ENCODE measurements around the gene HSPH1.

Gene HSPH1

GRCh38 chr13:31096654-31097302 lies 64.9 kb downstream of the HSPH1 start:
- no peak for DNase-seq (ENCODE audit: low spot score)

- DNase-seq (ENCODE audit: low spot score): no peak
These were observed 67.2 kb downstream of the HSPH1 start for GRCh38 chr13:31094331-31095015.

- no peak for DNase-seq (ENCODE audit: low spot score)
These were observed 68.4 kb downstream of the HSPH1 start for GRCh38 chr13:31093145-31093885.

- no peak for DNase-seq (ENCODE audit: low spot score)
These were observed 69.1 kb downstream of the HSPH1 start for GRCh38 chr13:31092646-31093045.

GRCh38 chr13:31090961-31091624 lies 70.6 kb downstream of the HSPH1 start:
- no peak for DNase-seq (ENCODE audit: low spot score)

- no peak for DNase-seq (ENCODE audit: low spot score)
These were observed 71.6 kb downstream of the HSPH1 start for GRCh38 chr13:31090096-31090495.

- no peak for DNase-seq (ENCODE audit: low spot score)
These were observed 72.1 kb downstream of the HSPH1 start for GRCh38 chr13:31089649-31090048.

- DNase-seq (ENCODE audit: low spot score): no peak
These were observed 72.8 kb downstream of the HSPH1 start for GRCh38 chr13:31088826-31089420.
